Measurements from ENCODE around the gene ST3GAL4.
"Not testable (repeated sequence)": the region's sequence is repeated elsewhere in the genome, so short reads cannot be mapped to it uniquely, and the experiment has no call there.

The ST3GAL4 gene

DNA sequence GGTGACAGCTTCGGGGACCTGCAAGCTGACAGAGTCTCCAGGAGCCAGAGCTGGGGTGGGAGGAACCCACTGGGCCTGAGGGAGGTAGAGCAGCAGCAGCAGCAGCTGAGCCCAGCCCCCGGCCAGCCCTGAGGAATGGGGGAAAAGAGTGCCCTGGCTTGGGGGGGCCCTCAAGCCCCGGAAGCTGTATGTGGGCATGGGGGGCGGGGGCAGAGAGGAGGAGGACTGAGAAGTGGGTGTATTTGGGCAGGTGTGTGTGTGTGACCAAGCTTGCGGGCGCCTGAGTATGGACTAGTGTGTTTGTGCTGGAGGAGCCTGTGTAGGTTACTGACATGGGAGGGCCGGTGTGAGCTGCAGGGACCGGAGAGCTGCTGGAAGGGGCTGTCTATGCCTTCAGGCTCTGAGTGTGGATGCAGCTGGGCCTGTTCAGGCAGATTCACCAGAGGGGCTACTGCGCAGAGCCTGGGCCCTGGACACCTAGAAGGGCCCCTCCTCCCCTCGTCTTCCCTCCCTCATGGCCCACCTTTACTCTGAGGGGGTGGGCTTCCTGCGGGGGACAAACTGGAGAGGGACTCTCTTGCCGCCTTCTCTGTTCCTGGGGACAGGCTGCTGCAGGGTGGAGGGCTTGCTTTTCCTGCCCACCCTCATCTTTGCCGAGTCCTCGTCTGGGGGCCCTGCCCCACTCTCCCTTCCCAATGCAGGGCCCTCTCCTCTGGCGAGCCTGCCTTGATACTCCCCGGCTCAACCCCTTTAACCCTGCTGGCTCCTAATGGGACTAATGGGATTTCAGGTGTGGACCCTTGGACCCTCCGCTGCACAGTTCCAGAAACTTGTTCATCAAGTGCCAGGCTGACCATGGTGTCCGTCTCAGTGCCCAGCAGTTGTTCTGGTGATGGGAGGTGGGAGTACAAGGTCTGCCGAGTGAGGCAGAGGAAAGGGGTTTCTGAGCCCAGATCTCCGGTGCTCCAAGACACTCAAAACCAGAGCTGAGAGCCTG, 28.2 kb downstream of the ST3GAL4 start:
- POLR2A ChIA-PET (ENCODE audit: low non-redundant PET), result no interaction called here
- TF ChIP-seq, protein P1, sequence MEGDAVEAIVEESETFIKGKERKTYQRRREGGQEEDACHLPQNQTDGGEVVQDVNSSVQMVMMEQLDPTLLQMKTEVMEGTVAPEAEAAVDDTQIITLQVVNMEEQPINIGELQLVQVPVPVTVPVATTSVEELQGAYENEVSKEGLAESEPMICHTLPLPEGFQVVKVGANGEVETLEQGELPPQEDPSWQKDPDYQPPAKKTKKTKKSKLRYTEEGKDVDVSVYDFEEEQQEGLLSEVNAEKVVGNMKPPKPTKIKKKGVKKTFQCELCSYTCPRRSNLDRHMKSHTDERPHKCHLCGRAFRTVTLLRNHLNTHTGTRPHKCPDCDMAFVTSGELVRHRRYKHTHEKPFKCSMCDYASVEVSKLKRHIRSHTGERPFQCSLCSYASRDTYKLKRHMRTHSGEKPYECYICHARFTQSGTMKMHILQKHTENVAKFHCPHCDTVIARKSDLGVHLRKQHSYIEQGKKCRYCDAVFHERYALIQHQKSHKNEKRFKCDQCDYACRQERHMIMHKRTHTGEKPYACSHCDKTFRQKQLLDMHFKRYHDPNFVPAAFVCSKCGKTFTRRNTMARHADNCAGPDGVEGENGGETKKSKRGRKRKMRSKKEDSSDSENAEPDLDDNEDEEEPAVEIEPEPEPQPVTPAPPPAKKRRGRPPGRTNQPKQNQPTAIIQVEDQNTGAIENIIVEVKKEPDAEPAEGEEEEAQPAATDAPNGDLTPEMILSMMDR (conservative IDR thresholded peaks at IDR 0.05; ENCODE audit: low read depth), result no peak
- no peak for DNase-seq (ENCODE audit: low spot score)

DNA sequence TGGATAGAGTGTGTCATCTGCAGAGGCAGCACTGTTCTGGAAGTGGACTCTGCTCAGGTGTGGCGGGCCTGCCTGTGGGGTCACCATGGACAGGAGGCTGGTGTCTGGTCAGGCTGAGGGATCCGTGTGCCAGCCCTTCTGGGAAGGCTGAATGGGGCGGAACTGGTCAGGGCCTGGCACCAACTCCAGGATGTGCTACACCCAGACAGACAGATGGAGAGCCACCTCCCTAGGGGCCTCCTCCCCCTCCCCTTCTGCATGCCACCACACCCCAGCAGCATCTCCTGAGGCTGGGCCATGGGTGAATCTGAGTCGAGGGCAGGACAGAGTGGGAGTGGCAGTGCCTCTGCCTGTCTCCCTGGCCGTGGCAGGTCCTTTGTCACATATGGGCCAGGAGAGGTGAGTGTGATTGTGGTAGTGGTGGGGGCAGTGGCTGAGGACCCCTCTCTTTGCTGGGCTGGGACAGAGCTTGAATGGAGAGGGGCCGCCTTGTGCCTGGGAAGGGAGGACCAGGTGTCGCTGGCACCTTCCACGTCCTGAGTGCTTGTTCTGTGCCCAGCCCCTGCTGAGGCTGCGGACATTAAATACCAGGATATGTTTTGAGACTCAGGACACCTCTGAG, 29.1 kb downstream of the ST3GAL4 start:
- CTCF ChIA-PET, result interaction anchor here (0.6 kb wide), 1 partner anchor 101 kb away, joined by 3 read pairs; no protein-coding TSS in a partner anchor
- DNase-seq (ENCODE audit: low spot score), result no peak
- POLR2A ChIA-PET (ENCODE audit: low non-redundant PET), result no interaction called here
- H3K27ac ChIP-seq, result peak overlapping the region; percentile 89
- TF ChIP-seq, protein P1 (conservative IDR thresholded peaks at IDR 0.05; ENCODE audit: low read depth), result no peak

More for the DNA sequence above, 28.2 kb downstream of the ST3GAL4 start:
- CTCF ChIA-PET, result interaction anchor here (0.7 kb wide), 1 partner anchor 26 kb away, joined by 3 read pairs; no protein-coding TSS in a partner anchor
- H3K27ac ChIP-seq, result peak overlapping the region; percentile 89

DNA sequence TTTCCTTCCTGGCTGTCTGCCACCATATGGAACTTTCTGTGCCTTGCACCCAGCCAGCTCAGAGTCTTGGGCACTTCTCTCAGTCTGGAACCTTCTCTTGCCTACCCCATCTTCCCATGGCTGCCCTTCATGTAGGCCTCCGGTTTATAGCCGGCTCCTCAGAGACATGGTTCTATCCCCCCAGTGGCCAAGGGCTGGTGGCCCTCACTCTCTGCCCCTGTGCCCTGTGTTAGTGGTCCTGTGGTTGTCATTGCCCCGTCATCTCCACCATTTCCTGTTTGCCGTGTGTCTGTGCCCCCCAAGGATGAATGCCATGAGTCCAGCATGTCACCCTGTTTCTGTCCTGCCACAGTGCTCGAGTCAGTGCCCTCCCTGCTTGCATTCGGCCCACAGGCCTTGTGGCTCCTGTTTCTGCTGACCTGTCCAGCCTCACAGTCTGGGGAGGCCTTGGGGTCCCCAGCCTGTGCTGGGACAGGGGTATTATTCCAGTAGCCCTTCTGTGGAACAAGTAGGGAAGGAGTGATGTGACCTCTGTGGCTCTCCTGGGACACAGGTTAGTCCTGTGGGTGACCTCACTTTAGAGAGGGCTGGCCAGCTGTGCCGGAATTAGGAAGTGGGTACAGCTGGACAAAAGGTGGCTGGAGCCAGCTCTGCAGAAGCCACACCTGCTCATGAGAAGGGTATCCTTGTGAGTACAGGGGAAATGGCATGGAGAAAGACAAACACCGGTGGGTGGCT, 30.7 kb downstream of the ST3GAL4 start:
- peak overlapping the region; percentile 89 for H3K27ac ChIP-seq
- TF ChIP-seq, protein P1 (conservative IDR thresholded peaks at IDR 0.05; ENCODE audit: low read depth), result no peak
- no peak for DNase-seq (ENCODE audit: low spot score)
- ChIA-PET CTCF (no interaction called here), POLR2A (ENCODE audit: low non-redundant PET) (no interaction called here)

DNA sequence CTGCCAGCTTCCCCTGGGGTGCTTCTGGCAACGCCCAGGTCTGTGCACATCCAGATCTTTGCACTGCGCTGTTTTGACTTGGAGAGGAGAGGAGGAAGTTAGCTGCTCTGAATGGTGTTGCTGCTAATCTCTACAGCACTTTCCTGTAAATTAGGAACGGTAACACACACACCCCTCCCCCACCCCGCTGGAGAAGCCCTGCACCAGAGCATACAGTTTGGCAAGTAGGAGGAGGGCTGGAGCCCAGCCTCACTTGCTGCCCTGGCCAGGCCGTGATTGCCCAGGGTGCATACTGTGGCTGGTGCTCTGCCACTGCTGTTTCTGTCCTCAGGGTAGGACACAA, 31.2 kb downstream of the ST3GAL4 start:
- DNase-seq (ENCODE audit: low spot score), result peak; percentile 16
- peak overlapping the region; percentile 89 for H3K27ac ChIP-seq
- POLR2A ChIA-PET (ENCODE audit: low non-redundant PET); CTCF ChIA-PET: not testable (repeated sequence)

DNA sequence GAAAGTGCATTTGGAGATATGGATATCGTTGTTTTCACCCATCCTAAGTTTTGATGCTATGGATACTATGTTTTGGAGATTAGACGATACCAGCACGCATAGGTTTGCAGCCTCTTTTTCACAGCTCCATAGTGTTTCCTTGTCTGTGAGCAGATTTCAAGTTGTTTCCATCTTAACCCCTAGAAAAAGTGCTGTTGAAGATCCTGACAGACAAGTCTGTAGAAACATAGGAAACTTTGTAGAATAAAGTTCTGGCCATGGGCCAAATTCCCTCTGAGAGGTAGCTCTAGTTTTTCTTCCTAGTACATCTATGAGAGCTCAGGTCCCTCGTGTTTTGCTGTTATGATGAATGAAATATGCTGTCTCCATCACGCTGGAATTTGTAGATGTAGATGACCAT, 32.4 kb downstream of the ST3GAL4 start:
- no peak overlapping the region for H3K27ac ChIP-seq
- TF ChIP-seq, protein P1 (conservative IDR thresholded peaks at IDR 0.05; ENCODE audit: low read depth), result no peak
- DNase-seq (ENCODE audit: low spot score), result no peak
- ChIA-PET POLR2A (ENCODE audit: low non-redundant PET) (no interaction called here), CTCF (no interaction called here)

DNA sequence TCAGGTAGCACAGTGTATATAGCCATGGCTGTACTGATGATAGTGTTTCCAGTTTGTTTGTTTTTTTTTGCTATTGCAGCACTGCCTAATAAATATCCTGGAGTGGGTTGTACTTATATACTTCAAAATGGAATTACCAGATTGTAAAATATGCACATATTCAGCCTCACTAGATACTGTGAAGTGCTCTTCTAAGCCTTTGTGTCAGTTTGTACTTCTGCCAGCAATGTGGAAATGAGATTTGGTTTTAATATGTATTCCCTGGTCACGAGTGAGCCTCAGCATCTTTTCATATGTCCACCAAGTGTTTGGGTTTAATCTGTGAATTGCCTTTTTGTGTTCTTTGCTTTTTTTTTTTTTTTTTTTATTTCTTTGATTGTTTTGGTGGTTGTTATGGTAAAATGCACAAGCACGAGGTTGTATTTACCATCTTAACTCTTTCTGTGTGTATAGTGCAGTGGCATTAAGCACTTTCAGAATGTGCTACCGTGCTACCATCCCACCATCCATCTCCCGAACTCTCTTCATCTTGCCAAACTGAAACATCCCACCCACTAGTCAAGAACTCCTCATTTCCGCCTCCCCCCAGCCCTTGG, 34.9 kb downstream of the ST3GAL4 start:
- no peak overlapping the region for H3K27ac ChIP-seq
- TF ChIP-seq, protein P1 (conservative IDR thresholded peaks at IDR 0.05; ENCODE audit: low read depth), result no peak
- POLR2A ChIA-PET (ENCODE audit: low non-redundant PET), result no interaction called here
- CTCF ChIA-PET, result no interaction called here
- no peak for DNase-seq (ENCODE audit: low spot score)

Data from RWPE1 (cell line).